Stimulated activated naive CD8-positive, alpha-beta T cell treated with anti-CD3 and anti-CD28 coated beads, Interleukin-15, amount 100 ng/mL, for 72 hours (primary cell): ENCODE data around the gene MRPS6.

Experiments used
- ATAC-seq: fragments of 150-1000 bp; cut with Tn5 transposase; 2 replicates; pipeline ENCODE4 v1.10.0; 2021; ENCODE audit warnings: mild to moderate bottlenecking, moderate library complexity
- DNase-seq, 2 donors: peaks; one replicate each; pipeline ENCODE4 v3.0.0; 2021 to 2022
- H3K27ac Mint-ChIP-seq, 2 donors: one replicate each; pipeline ENCODE4 v1.8.0; 2022; ENCODE audit warnings: mild to moderate bottlenecking in 2 of 2, mixed read lengths in 2 of 2, moderate library complexity in 2 of 2
- H3K27me3 Mint-ChIP-seq: one replicate; pipeline ENCODE4 v1.8.0; 2022; ENCODE audit warnings: mixed read lengths
- H3K4me1 Mint-ChIP-seq: one replicate; pipeline ENCODE4 v1.8.0; 2022; ENCODE audit warnings: mild to moderate bottlenecking, mixed read lengths
- H3K4me3 Mint-ChIP-seq, 2 donors: one replicate each; pipeline ENCODE4 v1.8.0; 2022; ENCODE audit warnings: mild to moderate bottlenecking in 2 of 2, mixed read lengths in 2 of 2, moderate library complexity in 1 of 2
- H3K9me3 Mint-ChIP-seq, 2 donors: one replicate each; pipeline ENCODE4 v1.8.0; 2022; ENCODE audit warnings: mixed read lengths in 2 of 2

MRPS6 gene

GRCh38 chr21:34131586-34131985 lies 58.2 kb downstream of the MRPS6 start:
- DNase-seq, result no peak
- peak overlapping the region; percentile 29 to 96 for H3K27ac Mint-ChIP-seq

GRCh38 chr21:34132202-34132601 lies 58.8 kb downstream of the MRPS6 start:
- Mint-ChIP-seq H3K4me3 (peak overlapping the region; percentile 32 to 55), H3K4me1 (peaks cover 68% of the 10 kb centered on the region), H3K9me3 (no peaks in the 10 kb centered on the region), H3K27me3 (no peaks in the 10 kb centered on the region), H3K27ac (peak overlapping the region; percentile 92 to 96)
- DNase-seq (no peak), ATAC-seq (no peak)

More at GRCh38 chr21:34131586-34131985, 58.2 kb downstream of the MRPS6 start:
- peak overlapping the region; percentile 32 to 55 for H3K4me3 Mint-ChIP-seq
- ATAC-seq, result no peak
- H3K9me3 Mint-ChIP-seq, result no peaks in the 10 kb centered on the region
- H3K27me3 Mint-ChIP-seq, result no peaks in the 10 kb centered on the region
- peaks cover 72% of the 10 kb centered on the region for H3K4me1 Mint-ChIP-seq

- Mint-ChIP-seq H3K9me3 (no peaks in the 10 kb centered on the region), H3K4me3 (peak overlapping the region; percentile 32 to 55), H3K4me1 (peaks cover 61% of the 10 kb centered on the region), H3K27me3 (no peaks in the 10 kb centered on the region), H3K27ac (peak overlapping the region; percentile 36 to 88)
- DNase-seq, result no peak
- no peak for ATAC-seq
These were observed 59.5 kb downstream of the MRPS6 start for GRCh38 chr21:34132926-34133325.

- no peaks in the 10 kb centered on the region for H3K9me3 Mint-ChIP-seq
- H3K4me3 Mint-ChIP-seq, result peak overlapping the region; percentile 32 to 55
- H3K27me3 Mint-ChIP-seq, result no peaks in the 10 kb centered on the region
- ATAC-seq (no peak), DNase-seq (no peak)
- peaks cover 56% of the 10 kb centered on the region for H3K4me1 Mint-ChIP-seq
- H3K27ac Mint-ChIP-seq, result peak overlapping the region in 1 of 2 donors; percentile 88
These were observed 60.0 kb downstream of the MRPS6 start for GRCh38 chr21:34133392-34133791.

- peaks cover 52% of the 10 kb centered on the region for H3K4me1 Mint-ChIP-seq
- H3K27ac Mint-ChIP-seq, result peak overlapping the region in 1 of 2 donors; percentile 3
- no peaks in the 10 kb centered on the region for H3K9me3 Mint-ChIP-seq
- H3K27me3 Mint-ChIP-seq, result no peaks in the 10 kb centered on the region
- ATAC-seq (no peak), DNase-seq (no peak)
- H3K4me3 Mint-ChIP-seq, result peak overlapping the region in 1 of 2 donors; percentile 32
These were observed 60.4 kb downstream of the MRPS6 start for GRCh38 chr21:34133802-34134201.

- no peak overlapping the region for H3K4me3 Mint-ChIP-seq
- no peak for ATAC-seq
- DNase-seq, result no peak
- no peak overlapping the region for H3K27ac Mint-ChIP-seq
- H3K4me1 Mint-ChIP-seq, result peaks cover 45% of the 10 kb centered on the region
- no peaks in the 10 kb centered on the region for H3K9me3 Mint-ChIP-seq
- no peaks in the 10 kb centered on the region for H3K27me3 Mint-ChIP-seq
These were observed 62.0 kb downstream of the MRPS6 start for GRCh38 chr21:34135330-34135729.

- H3K9me3 Mint-ChIP-seq, result peaks cover 0 to 9% of the 10 kb centered on the region in 2 donors
- DNase-seq, result no peak
- H3K27ac Mint-ChIP-seq, result peak overlapping the region in 1 of 2 donors; percentile 28
- peaks cover 15% of the 10 kb centered on the region for H3K4me1 Mint-ChIP-seq
- H3K27me3 Mint-ChIP-seq, result no peaks in the 10 kb centered on the region
- no peak for ATAC-seq
- no peak overlapping the region for H3K4me3 Mint-ChIP-seq
These were observed 68.0 kb downstream of the MRPS6 start for GRCh38 chr21:34141373-34141772.

GRCh38 chr21:34143685-34144182 lies 70.4 kb downstream of the MRPS6 start:
- Mint-ChIP-seq H3K4me3 (no peak overlapping the region), H3K9me3 (peaks cover 0 to 9% of the 10 kb centered on the region in 2 donors), H3K4me1 (peaks cover 24% of the 10 kb centered on the region), H3K27me3 (no peaks in the 10 kb centered on the region), H3K27ac (no peak overlapping the region)
- ATAC-seq, result no peak
- no peak for DNase-seq

DNA sequence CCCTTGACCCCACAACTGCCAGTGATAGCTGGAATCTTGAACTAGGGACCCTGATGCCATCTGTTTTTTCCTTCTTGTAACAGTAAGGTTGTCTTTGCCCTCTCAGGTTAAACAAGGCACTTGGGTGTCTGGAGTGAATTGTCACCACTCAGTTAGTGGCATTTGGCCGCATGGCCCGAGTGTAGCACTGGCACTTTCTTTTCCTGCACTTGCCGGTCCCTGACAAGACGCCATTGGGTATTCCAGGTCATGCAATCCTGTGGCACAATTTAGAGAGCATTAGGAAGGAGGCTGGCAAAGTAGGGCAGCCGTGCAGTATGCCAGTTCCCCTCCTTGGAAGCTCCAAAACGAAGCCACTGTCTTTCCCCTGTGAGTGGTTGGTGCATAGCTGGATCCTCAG lies 70.8 kb downstream of the MRPS6 start:
- ATAC-seq (no peak), DNase-seq (no peak)
- Mint-ChIP-seq H3K27ac (peak overlapping the region in 1 of 2 donors; percentile 5), H3K27me3 (no peaks in the 10 kb centered on the region), H3K9me3 (peaks cover 0 to 9% of the 10 kb centered on the region in 2 donors), H3K4me1 (peaks cover 24% of the 10 kb centered on the region), H3K4me3 (no peak overlapping the region)

- peaks cover 6 to 17% of the 10 kb centered on the region in 2 donors for H3K9me3 Mint-ChIP-seq
- ATAC-seq, result no peak
- H3K4me1 Mint-ChIP-seq, result peaks cover 23% of the 10 kb centered on the region
- H3K27ac Mint-ChIP-seq, result peak overlapping the region in 1 of 2 donors; percentile 13
- no peaks in the 10 kb centered on the region for H3K27me3 Mint-ChIP-seq
- DNase-seq, result no peak
- H3K4me3 Mint-ChIP-seq, result no peak overlapping the region
These were observed 74.5 kb downstream of the MRPS6 start for GRCh38 chr21:34147792-34148418.

DNA sequence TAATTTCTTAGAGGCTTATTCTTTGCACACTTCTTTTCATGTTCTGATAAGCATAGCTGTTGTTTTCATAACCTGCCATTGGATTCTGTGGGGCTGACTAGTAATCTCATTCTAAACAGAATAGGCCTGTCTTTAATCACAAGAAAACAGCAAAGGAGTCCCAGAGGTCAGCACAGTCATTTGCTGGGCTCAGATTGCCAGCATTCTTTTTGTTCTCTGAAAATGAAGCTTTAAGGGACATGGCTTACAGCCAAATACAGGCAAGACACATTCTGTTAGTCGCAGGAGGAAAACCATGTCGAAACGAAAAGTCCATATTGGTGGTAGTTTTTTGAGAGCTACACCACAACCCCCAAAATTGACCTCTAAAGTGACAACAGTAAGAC lies 75.0 kb downstream of the MRPS6 start:
- no peak for DNase-seq
- H3K27me3 Mint-ChIP-seq, result no peaks in the 10 kb centered on the region

DNA sequence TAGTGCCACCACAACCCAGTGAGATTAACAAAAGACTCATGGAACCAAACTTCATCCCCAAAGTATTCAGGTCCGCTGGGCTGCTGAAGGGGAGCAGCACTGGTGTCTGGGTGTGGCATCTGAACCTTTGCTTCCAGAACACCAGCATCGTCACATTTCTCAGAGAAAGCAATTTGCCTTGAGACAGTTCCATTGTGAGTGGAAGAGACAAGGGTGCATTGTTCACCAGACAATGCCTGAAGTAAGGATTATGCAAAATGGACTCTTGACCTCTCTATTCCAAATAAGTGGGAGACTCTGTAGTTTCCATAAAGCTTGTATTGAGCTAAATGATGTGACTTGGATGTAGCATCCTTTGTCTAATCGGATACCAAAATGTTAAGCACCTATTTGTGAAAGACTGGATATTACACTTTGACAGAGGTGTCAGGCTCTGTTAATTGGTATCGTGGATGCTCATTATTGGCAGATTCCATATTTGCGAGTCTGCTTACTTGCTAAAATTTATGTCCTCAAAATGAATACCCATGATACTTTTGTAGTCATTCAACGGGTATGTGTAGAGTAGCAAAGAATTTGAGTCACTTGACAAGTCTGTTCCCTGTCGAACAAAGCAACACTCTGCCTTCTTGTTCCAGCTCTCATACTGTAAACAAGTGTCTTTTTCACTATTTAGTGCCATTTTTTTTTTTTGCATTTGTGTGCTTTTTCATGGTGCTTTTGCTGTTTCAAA lies 75.6 kb downstream of the MRPS6 start:
- H3K27ac Mint-ChIP-seq, result no peak overlapping the region
- H3K4me3 Mint-ChIP-seq, result no peak overlapping the region

More for the DNA sequence above, 75.0 kb downstream of the MRPS6 start:
- Mint-ChIP-seq H3K9me3 (peaks cover 11 to 22% of the 10 kb centered on the region in 2 donors), H3K4me3 (no peak overlapping the region), H3K27ac (no peak overlapping the region), H3K4me1 (peaks cover 24% of the 10 kb centered on the region)
- ATAC-seq, result no peak

DNA sequence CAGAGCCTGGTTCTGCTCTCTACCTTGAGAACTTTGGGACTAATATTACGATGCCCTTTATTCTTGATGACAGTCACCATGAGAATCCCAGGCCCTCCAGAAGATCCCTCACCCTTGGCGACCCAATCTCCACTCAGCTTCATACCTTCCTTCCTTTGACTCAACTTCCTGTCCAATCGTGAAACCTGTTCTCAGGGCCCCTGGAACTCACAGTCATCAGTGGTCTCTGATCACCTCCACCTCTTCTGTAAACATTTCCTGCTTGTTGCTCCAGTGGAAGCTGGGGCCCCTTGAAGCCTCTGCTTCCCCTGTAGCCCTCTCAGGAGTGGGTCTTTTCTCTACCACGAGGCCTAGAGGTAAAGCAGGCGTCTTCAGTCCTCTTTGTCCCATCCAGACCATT lies 79.1 kb downstream of the MRPS6 start:
- DNase-seq (peak in 1 of 2 donors; percentile 54), ATAC-seq (peak; percentile 66)
- Mint-ChIP-seq H3K4me3 (peak overlapping the region; percentile 8 to 18), H3K9me3 (peaks cover 11 to 14% of the 10 kb centered on the region in 2 donors), H3K27ac (peak overlapping the region; percentile 84 to 92), H3K4me1 (peaks cover 60% of the 10 kb centered on the region), H3K27me3 (no peaks in the 10 kb centered on the region)

More for the DNA sequence above, 75.6 kb downstream of the MRPS6 start:
- ATAC-seq (no peak), DNase-seq (no peak)
- peaks cover 29% of the 10 kb centered on the region for H3K4me1 Mint-ChIP-seq
- peaks cover 11 to 23% of the 10 kb centered on the region in 2 donors for H3K9me3 Mint-ChIP-seq
- no peaks in the 10 kb centered on the region for H3K27me3 Mint-ChIP-seq

DNA sequence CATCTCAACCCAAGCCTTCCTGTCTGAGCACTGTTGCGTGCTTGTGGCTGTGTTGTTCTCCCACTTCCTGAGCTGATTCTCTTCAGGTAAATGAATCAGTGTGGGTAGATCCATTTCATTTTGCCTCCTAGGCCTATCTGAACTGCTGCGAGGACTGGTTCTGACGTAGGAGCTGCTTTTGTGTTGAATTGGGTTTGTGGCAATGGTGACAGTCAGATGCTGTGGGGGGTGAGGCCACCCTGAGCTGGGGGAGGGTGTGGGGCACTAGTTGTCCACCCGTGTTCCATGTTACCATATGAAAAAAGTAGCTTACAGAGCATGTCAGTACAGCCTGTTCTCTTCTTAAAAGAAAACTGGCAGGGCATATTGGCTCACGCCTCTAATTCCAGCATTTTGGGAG lies 81.5 kb downstream of the MRPS6 start:
- DNase-seq (peak; percentile 42 to 77), ATAC-seq (peak; percentile 92)
- no peaks in the 10 kb centered on the region for H3K27me3 Mint-ChIP-seq
- H3K27ac Mint-ChIP-seq, result peak overlapping the region; percentile 96 to 97
- H3K4me3 Mint-ChIP-seq, result peak overlapping the region; percentile 44 to 47
- peaks cover 14 to 16% of the 10 kb centered on the region in 2 donors for H3K9me3 Mint-ChIP-seq
- H3K4me1 Mint-ChIP-seq, result peaks cover 58% of the 10 kb centered on the region

- ATAC-seq (no peak), DNase-seq (no peak)
- H3K27me3 Mint-ChIP-seq, result no peaks in the 10 kb centered on the region
- H3K4me1 Mint-ChIP-seq, result peaks cover 58% of the 10 kb centered on the region
- peak overlapping the region; percentile 15 to 60 for H3K27ac Mint-ChIP-seq
- peaks cover 23 to 24% of the 10 kb centered on the region in 2 donors for H3K9me3 Mint-ChIP-seq
- no peak overlapping the region for H3K4me3 Mint-ChIP-seq
These were observed 83.6 kb downstream of the MRPS6 start for GRCh38 chr21:34156957-34157356.

DNA sequence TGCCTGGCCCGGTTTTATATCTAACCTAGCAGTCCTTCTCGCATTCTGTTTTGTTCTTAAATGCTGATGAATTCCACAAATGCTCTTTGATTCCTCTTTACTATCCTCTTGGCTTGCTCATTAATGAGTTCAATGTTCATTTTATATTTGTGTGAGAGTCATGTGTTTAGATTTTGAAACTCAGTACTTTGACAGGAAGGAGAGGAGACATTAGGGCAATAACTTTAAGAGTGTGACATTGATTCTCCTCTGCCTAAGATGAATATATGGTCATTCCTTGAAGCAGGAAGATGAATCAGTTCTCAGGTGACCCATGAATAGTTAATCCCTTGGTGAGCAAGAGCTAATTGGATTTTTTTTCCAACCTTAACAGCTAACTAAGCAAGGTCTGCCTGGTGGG lies 84.1 kb downstream of the MRPS6 start:
- H3K4me1 Mint-ChIP-seq, result peaks cover 52% of the 10 kb centered on the region
- DNase-seq (no peak), ATAC-seq (no peak)
- H3K4me3 Mint-ChIP-seq, result no peak overlapping the region
- H3K9me3 Mint-ChIP-seq, result peaks cover 20 to 26% of the 10 kb centered on the region in 2 donors
- peak overlapping the region; percentile 9 to 15 for H3K27ac Mint-ChIP-seq
- no peaks in the 10 kb centered on the region for H3K27me3 Mint-ChIP-seq
